GM23338 (cell line): Measurements from ENCODE around the gene HIVEP2. TPM values are rescaled to one million over a fixed set of nuclear protein-coding genes. Genes with fewer than 3 reads are reported as not detected.

ENCODE experiments used
- ATAC-seq: fragments of 200-7000 bp; cut with Tn5 transposase; 3 replicates; pipeline ENCODE4 v1.9.1; 2020
- DNase-seq: peaks from one replicate; pipeline ENCODE4 v3.0.0-alpha.2; 2015; ENCODE audit warnings: low spot score
- H2AFZ ChIP-seq: fragments of 200-600 bp; sonication (generic); 2 replicates; pipeline ENCODE4 v1.8.0; 2016; ENCODE audit warnings: antibody characterized with exemption, mild to moderate bottlenecking, moderate library complexity
- H3F3A ChIP-seq: fragments of 200-600 bp; sonication (generic); replicated peaks from 2 replicates; pipeline ENCODE4 v1.8.0; 2017; ENCODE audit warnings: antibody characterized with exemption, mixed run types, low read depth
- H3K27ac ChIP-seq: fragments of 200-600 bp; sonication (generic); 2 replicates; pipeline ENCODE4 v1.6.1; 2016; ENCODE audit warnings: low read depth
- H3K27me3 ChIP-seq: fragments of 200-600 bp; sonication (generic); 2 replicates; pipeline ENCODE4 v1.8.0; 2016; ENCODE audit warnings: mild to moderate bottlenecking, mixed run types, moderate library complexity; ENCODE audit not compliant: insufficient read depth
- H3K36me3 ChIP-seq: fragments of 200-600 bp; sonication (generic); 2 replicates; pipeline ENCODE4 v1.8.0; 2016; ENCODE audit warnings: mild to moderate bottlenecking; ENCODE audit not compliant: insufficient read depth
- H3K4me1 ChIP-seq: fragments of 200-600 bp; sonication (generic); 2 replicates; pipeline ENCODE4 v1.8.0; 2016; ENCODE audit warnings: mild to moderate bottlenecking, moderate library complexity; ENCODE audit not compliant: insufficient read depth
- H3K4me2 ChIP-seq: fragments of 200-600 bp; sonication (generic); 2 replicates; pipeline ENCODE4 v1.7.1; 2017; ENCODE audit warnings: mixed run types
- H3K4me3 ChIP-seq: fragments of 200-600 bp; sonication (generic); 2 replicates; pipeline ENCODE4 v1.6.1; 2016; ENCODE audit warnings: mixed run types
- H3K79me2 ChIP-seq: fragments of 200-600 bp; sonication (generic); replicated peaks from 2 replicates; pipeline ENCODE4 v1.8.0; 2017; ENCODE audit warnings: mild to moderate bottlenecking; ENCODE audit not compliant: insufficient read depth
- H3K9me2 ChIP-seq: fragments of 200-600 bp; sonication (generic); 2 replicates; pipeline ENCODE4 v1.8.0; 2017; ENCODE audit not compliant: insufficient read depth
- H4K20me1 ChIP-seq: fragments of 200-600 bp; sonication (generic); replicated peaks from 2 replicates; pipeline ENCODE4 v1.8.0; 2017; ENCODE audit warnings: mild to moderate bottlenecking; ENCODE audit not compliant: insufficient read depth
- H3K27ac Mint-ChIP-seq: 2 replicates; pipeline ENCODE4 v1.8.0; 2020; ENCODE audit warnings: inconsistent platforms, mild to moderate bottlenecking, moderate library complexity, mixed read lengths
- H3K27me3 Mint-ChIP-seq: 3 replicates; pipeline ENCODE4 v1.8.0; 2022; ENCODE audit warnings: low read depth, mild to moderate bottlenecking, moderate library complexity, mixed read lengths, inconsistent platforms; ENCODE audit not compliant: insufficient read depth, poor library complexity
- H3K36me3 Mint-ChIP-seq: 3 replicates; pipeline ENCODE4 v1.8.0; 2021; ENCODE audit warnings: low read depth, mild to moderate bottlenecking, inconsistent platforms, moderate library complexity, mixed read lengths
- H3K4me1 Mint-ChIP-seq: 3 replicates; pipeline ENCODE4 v1.8.0; 2020; ENCODE audit warnings: mild to moderate bottlenecking, inconsistent platforms, mixed read lengths
- H3K4me3 Mint-ChIP-seq: 3 replicates; pipeline ENCODE4 v1.8.0; 2021; ENCODE audit warnings: moderate library complexity, mild to moderate bottlenecking, inconsistent platforms, mixed read lengths
- H3K9me3 Mint-ChIP-seq: 3 replicates; pipeline ENCODE4 v1.8.0; 2020; ENCODE audit warnings: moderate library complexity, mild to moderate bottlenecking, inconsistent platforms, mixed read lengths
- CREB1 ChIP-seq: fragments of 250-450 bp; sonication (Bioruptor Pico); IDR thresholded peaks from 2 replicates; pipeline ENCODE4 v1.5.0; 2020; ENCODE audit warnings: low read depth, mild to moderate bottlenecking, moderate library complexity
- ETS1 ChIP-seq: IDR thresholded peaks from 2 replicates; pipeline ENCODE4 v1.6.1; 2016; ENCODE audit warnings: antibody characterized with exemption
- EZH2 ChIP-seq: fragments of 200-600 bp; sonication (generic); IDR thresholded peaks from one replicate; pipeline ENCODE4 v1.8.0; 2017; ENCODE audit warnings: antibody characterized with exemption, mild to moderate bottlenecking, low read depth; ENCODE audit not compliant: unreplicated experiment
- EZH2phosphoT487 ChIP-seq: fragments of 200-600 bp; sonication (generic); IDR thresholded peaks from one replicate; pipeline ENCODE4 v1.8.1; 2018; ENCODE audit warnings: antibody characterized with exemption; ENCODE audit not compliant: unreplicated experiment
- JUNB ChIP-seq: IDR thresholded peaks from one replicate; pipeline ENCODE4 v1.6.1; 2016; ENCODE audit warnings: antibody characterized with exemption; ENCODE audit not compliant: unreplicated experiment
- NANOG ChIP-seq: IDR thresholded peaks from 2 replicates; pipeline ENCODE4 v1.6.1; 2016; ENCODE audit warnings: antibody characterized with exemption, borderline replicate concordance
- POLR2AphosphoS5 ChIP-seq: IDR thresholded peaks from 2 replicates; pipeline ENCODE4 v1.6.1; 2016; ENCODE audit warnings: antibody characterized with exemption, low read depth
- REST ChIP-seq: IDR thresholded peaks from one replicate; pipeline ENCODE4 v1.6.1; 2018; ENCODE audit warnings: antibody characterized with exemption; ENCODE audit not compliant: unreplicated experiment
- STAT1 ChIP-seq: IDR thresholded peaks from one replicate; pipeline ENCODE4 v1.6.1; 2016; ENCODE audit warnings: antibody characterized with exemption; ENCODE audit not compliant: unreplicated experiment
- ZNF114 ChIP-seq: fragments of 250-450 bp; sonication (Bioruptor Pico); IDR thresholded peaks from 2 replicates; pipeline ENCODE4 v1.5.0; 2020; ENCODE audit warnings: mild to moderate bottlenecking, moderate library complexity
- ZNF331 ChIP-seq: fragments of 250-450 bp; sonication (Bioruptor Pico); IDR thresholded peaks from 2 replicates; pipeline ENCODE4 v1.5.0; 2020; ENCODE audit warnings: low read depth, mild to moderate bottlenecking, moderate library complexity
- polyA plus RNA-seq: library from polyadenylated mRNA; unstranded; fragments of >200 nt; fragmentation: Nextera tagmentation; extraction: Ambion mirVana; gene quantifications from 2 replicates; pipeline ENCODE4 v1.2.1, GENCODE V29; 2016
- total RNA-seq: library from RNA; depleted of rRNA; stranded (reverse); fragments of >200 nt; shearing (Covaris generic); gene quantifications from 2 replicates; pipeline ENCODE4 v1.2.3, GENCODE V29; 2014

The HIVEP2 gene
- total and polyA plus RNA-seq, 2 experiments from 2014 or later, result 1.5 to 7.4 TPM

- ATAC-seq, result no peak
- H3K9me3 Mint-ChIP-seq, result no peaks in the 10 kb centered on the region
- Histone ChIP-seq H3K36me3 (no peaks in the 10 kb centered on the region), H3F3A (no peaks in the 10 kb centered on the region), H3K4me2 (peak overlapping the region; percentile 63; the same call in 1 of the 2 replicates), H3K9me2 (no peaks in the 10 kb centered on the region), H4K20me1 (no peaks in the 10 kb centered on the region), H3K79me2 (peaks cover 5% of the 10 kb centered on the region; the same call in 1 of the 2 replicates), H3K4me1 (peaks cover 55% of the 10 kb centered on the region), H3K27me3 (no peaks in the 10 kb centered on the region), H3K4me3 (no peak overlapping the region), H2AFZ (no peak overlapping the region), H3K27ac (0 out of 2 replicates have a peak overlapping the region, but pooled peaks have one; percentile 5)
- H3K4me3 Mint-ChIP-seq, result no peak overlapping the region
- DNase-seq, result no peak
- no peak for TF ChIP-seq EZH2
- TF ChIP-seq CREB1 (CRISPR knock-in tag), result no peak
- TF ChIP-seq ZNF331 (CRISPR knock-in tag), result no peak
- no peak for TF ChIP-seq STAT1
- TF ChIP-seq EZH2phosphoT487, result no peak
- TF ChIP-seq ETS1, result no peak
- no peaks in the 10 kb centered on the region for H3K36me3 Mint-ChIP-seq
- H3K27ac Mint-ChIP-seq, result peak overlapping the region; percentile 23; the same call in 1 of the 2 replicates
- H3K4me1 Mint-ChIP-seq, result peaks cover 57% of the 10 kb centered on the region
- peaks cover 3% of the 10 kb centered on the region for H3K27me3 Mint-ChIP-seq
Observed at GRCh38 chr6:142846459-142846831, 98.5 kb downstream of the HIVEP2 start.

- Histone ChIP-seq H3K36me3 (no peaks in the 10 kb centered on the region), H3K4me3 (peak overlapping the region; percentile 29; the same call in 1 of the 2 replicates), H3K4me1 (peaks cover 59% of the 10 kb centered on the region), H3K9me2 (no peaks in the 10 kb centered on the region), H3K27ac (peak overlapping the region; percentile 33), H3K27me3 (no peaks in the 10 kb centered on the region), H4K20me1 (no peaks in the 10 kb centered on the region), H2AFZ (no peak overlapping the region), H3K4me2 (peak overlapping the region; percentile 63), H3K79me2 (peaks cover 5% of the 10 kb centered on the region; the same call in 1 of the 2 replicates), H3F3A (no peaks in the 10 kb centered on the region)
- Mint-ChIP-seq H3K4me3 (peak overlapping the region; percentile 39; the same call in 1 of the 3 replicates), H3K4me1 (peaks cover 59% of the 10 kb centered on the region), H3K27ac (peak overlapping the region; percentile 23), H3K27me3 (peaks cover 3% of the 10 kb centered on the region), H3K36me3 (no peaks in the 10 kb centered on the region), H3K9me3 (no peaks in the 10 kb centered on the region)
- DNase-seq (peak; percentile 77), ATAC-seq (peak; percentile 92)
- TF ChIP-seq REST, result no peak
- TF ChIP-seq CREB1 (CRISPR knock-in tag), result no peak
- no peak for TF ChIP-seq NANOG
- TF ChIP-seq JUNB, result no peak
- no peak for TF ChIP-seq ZNF114 (CRISPR knock-in tag)
- TF ChIP-seq EZH2, result no peak
- no peak for TF ChIP-seq STAT1
- TF ChIP-seq POLR2AphosphoS5, result no peak
Observed at GRCh38 chr6:142845624-142846458, 99.1 kb downstream of the HIVEP2 start.
